NCI-H510A (cell line): ENCODE results near the gene NREP.
A peak's percentile ranks its signal among the peaks of the same experiment; 100 is the strongest.
"Not testable (repeated sequence)": the region's sequence is repeated elsewhere in the genome, so short reads cannot be mapped to it uniquely, and the experiment has no call there.

ENCODE experiments used
- DNase-seq: peaks from one replicate; lab custom pipeline; 2025; lab: John Stamatoyannopoulos, UW

NREP gene

GRCh38 chr5:111738118-111738517, 18.9 kb downstream of the NREP start:
- no peak for DNase-seq

GRCh38 chr5:111737716-111738115, 19.3 kb downstream of the NREP start:
- no peak for DNase-seq

GRCh38 chr5:111735583-111736270, 21.3 kb downstream of the NREP start:
- no peak for DNase-seq

- DNase-seq = no peak
Measured at GRCh38 chr5:111734597-111734996, 22.4 kb downstream of the NREP start.

GRCh38 chr5:111734013-111734412, 23.0 kb downstream of the NREP start:
- DNase-seq = no peak

- no peak for DNase-seq
Measured at GRCh38 chr5:111733571-111733970, 23.4 kb downstream of the NREP start.

- no peak for DNase-seq
Measured at GRCh38 chr5:111731638-111732037, 25.4 kb downstream of the NREP start.

- DNase-seq = no peak
Measured at GRCh38 chr5:111730659-111731382, 26.2 kb downstream of the NREP start.

GRCh38 chr5:111728941-111729340, 28.1 kb downstream of the NREP start:
- no peak for DNase-seq

GRCh38 chr5:111726986-111727385, 30.0 kb downstream of the NREP start:
- no peak for DNase-seq

GRCh38 chr5:111722140-111722539, 34.9 kb downstream of the NREP start:
- DNase-seq = no peak

GRCh38 chr5:111720333-111720890, 36.6 kb downstream of the NREP start:
- DNase-seq = no peak

- no peak for DNase-seq
Measured at GRCh38 chr5:111719773-111720172, 37.2 kb downstream of the NREP start.

GRCh38 chr5:111716789-111717188, 40.2 kb downstream of the NREP start:
- DNase-seq = not testable (repeated sequence)

GRCh38 chr5:111707630-111708164, 49.3 kb downstream of the NREP start:
- no peak for DNase-seq

- no peak for DNase-seq
Measured at GRCh38 chr5:111706345-111706744, 50.6 kb downstream of the NREP start.

- DNase-seq = no peak
Measured at GRCh38 chr5:111704452-111705085, 52.4 kb downstream of the NREP start.

GRCh38 chr5:111703662-111704061, 53.3 kb downstream of the NREP start:
- no peak for DNase-seq

- DNase-seq = peak; percentile 2
Measured at GRCh38 chr5:111699976-111700375, 57.0 kb downstream of the NREP start.

GRCh38 chr5:111699324-111699723, 57.7 kb downstream of the NREP start:
- DNase-seq = no peak

GRCh38 chr5:111697881-111698757, 58.9 kb downstream of the NREP start:
- no peak for DNase-seq

GRCh38 chr5:111697215-111697614, 59.8 kb downstream of the NREP start:
- DNase-seq = peak; percentile 10
